Small intestine (tissue), 7 donors: ENCODE results near the gene CLPTM1L. TPM values are rescaled to one million over a fixed set of nuclear protein-coding genes. Genes with fewer than 3 reads are reported as not detected.

Experiments
- DNase-seq, 2 donors: peaks; one replicate each; pipeline versions ENCODE4 v3.0.0 to v3.0.0-alpha.2; 2013
- FAIRE-seq: peaks from 2 replicates; lab custom pipeline; 2012; peaks lifted over from hg19 to GRCh38; lab: Jason Lieb, UNC
- H3K27ac ChIP-seq, 3 donors: one replicate each; pipeline ENCODE4 v1.5.1; 2013; ENCODE audit warnings: low read length in 2 of 3, mild to moderate bottlenecking in 2 of 3, control low read depth in 1 of 3, inconsistent platforms in 1 of 3, low read depth in 1 of 3, moderate library complexity in 1 of 3
- H3K27me3 ChIP-seq, 3 donors: one replicate each; pipeline ENCODE4 v1.6.1; 2013; ENCODE audit warnings: low read length in 3 of 3, inconsistent platforms in 1 of 3; ENCODE audit not compliant: control insufficient read depth in 3 of 3, insufficient read depth in 3 of 3
- H3K36me3 ChIP-seq, 3 donors: one replicate each; pipeline ENCODE4 v1.6.1; 2013; ENCODE audit warnings: low read length in 3 of 3, inconsistent platforms in 1 of 3, low read depth in 1 of 3, mild to moderate bottlenecking in 1 of 3, moderate library complexity in 1 of 3; ENCODE audit not compliant: control insufficient read depth in 3 of 3, insufficient read depth in 2 of 3
- H3K4me1 ChIP-seq, 3 donors: one replicate each; pipeline ENCODE4 v1.6.1; 2013; ENCODE audit warnings: low read length in 2 of 3, inconsistent platforms in 1 of 3, low read depth in 1 of 3, mild to moderate bottlenecking in 1 of 3, moderate library complexity in 1 of 3; ENCODE audit not compliant: control insufficient read depth in 3 of 3, insufficient read depth in 2 of 3
- H3K4me3 ChIP-seq, 3 donors: one replicate each; pipeline ENCODE4 v1.5.1; 2013; ENCODE audit warnings: low read length in 3 of 3, control low read depth in 1 of 3, inconsistent platforms in 1 of 3, low read depth in 1 of 3, mild to moderate bottlenecking in 1 of 3, moderate library complexity in 1 of 3
- H3K9me3 ChIP-seq, 2 donors: one replicate each; pipeline ENCODE4 v1.6.1; 2013; ENCODE audit warnings: low read depth in 1 of 2, low read length in 1 of 2; ENCODE audit not compliant: control insufficient read depth in 2 of 2, insufficient read depth in 1 of 2
- WGBS, 3 donors: extraction: QIAGEN DNeasy Blood & Tissue Kit; methylation state at CpG; one replicate each; pipeline ENCODE4 v1.1.7; 2013; 5-methylcytosine and 5-hydroxymethylcytosine counted together
- polyA plus RNA-seq, 4 donors: library from polyadenylated mRNA; stranded (reverse) in 3 of 4; unstranded in 1 of 4; fragments of 200-250 nt in 3 of 4; fragments of 120-200 nt in 1 of 4; gene quantifications; one replicate each; pipeline versions ENCODE4 v1.2.1 to v1.2.3, GENCODE V29; 2013
- donor health status: healthy with polysubstance abuse.
- donor health status: control.
- donor health status: control.
- donor health status: Bipolar disorder and iron deficiency.
- donor health status: healthy.

CLPTM1L gene
- polyA plus RNA-seq, 4 donors = 45.8 to 99.7 (median 75.6) TPM

DNA sequence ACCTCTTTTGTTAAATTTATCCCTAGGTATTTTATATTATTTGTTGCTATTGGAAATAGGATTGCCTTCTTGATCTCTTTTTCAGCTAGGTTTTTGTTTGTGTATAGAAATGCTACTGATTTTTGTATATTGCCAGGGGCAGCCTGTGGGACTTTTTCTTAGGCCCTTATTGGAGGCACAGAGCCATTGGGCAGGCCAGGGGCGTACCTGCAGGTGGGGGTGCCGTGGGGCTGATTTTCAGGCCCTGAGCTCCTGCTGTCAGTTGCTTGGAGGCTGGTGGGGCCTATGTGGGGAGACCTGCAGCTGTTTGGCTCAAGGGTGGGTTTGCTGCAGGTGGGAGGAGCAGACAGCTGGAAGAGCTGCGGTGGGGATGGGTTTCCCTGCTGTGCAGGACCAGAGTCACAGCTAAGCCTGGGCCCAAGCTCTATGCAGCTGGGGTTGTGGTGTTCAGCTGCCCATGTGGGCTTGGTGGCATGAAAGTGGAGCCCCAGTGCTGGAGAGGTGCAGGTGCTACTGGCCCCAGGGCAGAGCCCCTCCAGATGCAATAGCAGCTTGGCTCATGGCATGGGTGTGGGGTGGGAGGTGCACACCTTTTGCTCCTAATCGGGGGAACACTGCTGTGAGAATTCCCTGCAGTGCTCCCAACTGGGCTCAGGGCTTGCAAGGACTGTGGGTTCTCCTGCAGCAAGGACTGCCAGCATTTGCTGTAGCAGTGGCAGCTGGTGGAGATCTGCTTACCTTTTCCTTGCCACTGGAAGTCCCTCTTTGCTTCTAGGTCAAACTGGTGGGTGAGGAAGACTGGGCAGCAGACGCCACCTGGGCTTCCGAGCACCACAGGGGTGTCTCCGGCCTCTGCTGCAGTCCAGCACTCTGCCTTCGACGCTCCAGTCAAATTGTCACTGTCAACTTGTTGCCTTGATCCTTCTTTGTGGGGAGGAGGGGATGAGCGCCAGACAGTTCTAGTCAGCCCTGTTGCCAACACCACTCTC lies 7.6 kb upstream of the CLPTM1L start:
- no peak for FAIRE-seq
- WGBS, 3 donors = 75 to 88% (median 79%) methylated on average over 10 of the region's 10 CpGs
- Histone ChIP-seq H3K36me3 (no peaks in the 10 kb centered on the region), H3K4me3 (no peak overlapping the region), H3K4me1 (peaks cover 0 to 11% (median 0%) of the 10 kb centered on the region in 3 donors), H3K27ac (no peak overlapping the region), H3K27me3 (peaks cover 0 to 4% (median 4%) of the 10 kb centered on the region in 3 donors), H3K9me3 (no peaks in the 10 kb centered on the region)
- no peak for DNase-seq

DNA sequence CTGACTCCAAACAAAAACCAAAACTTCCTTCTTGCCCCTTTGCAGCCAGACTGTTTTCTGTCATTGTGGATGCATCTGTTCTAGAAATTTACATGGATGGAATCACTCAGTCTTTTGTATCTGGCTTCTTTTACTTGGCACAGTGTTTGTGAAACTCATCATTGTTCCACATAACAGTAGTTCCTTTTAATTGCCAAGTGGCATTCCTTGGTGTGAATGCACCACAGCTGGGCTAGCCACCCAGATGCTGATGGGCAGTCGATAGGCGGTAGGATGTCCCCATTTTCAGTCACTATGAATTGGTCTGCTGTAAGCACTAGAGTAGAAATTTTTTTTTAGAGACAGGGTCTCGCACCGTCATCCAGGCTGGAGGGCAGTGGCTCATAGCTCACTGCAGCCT lies 6.3 kb upstream of the CLPTM1L start:
- WGBS, 3 donors = 79 to 91% (median 79%) methylated on average over 4 of the region's 4 CpGs
- Histone ChIP-seq H3K9me3 (no peaks in the 10 kb centered on the region), H3K4me1 (peaks cover 0 to 13% (median 0%) of the 10 kb centered on the region in 3 donors), H3K27ac (no peak overlapping the region), H3K36me3 (peaks cover 0 to 3% (median 0%) of the 10 kb centered on the region in 3 donors), H3K4me3 (no peak overlapping the region), H3K27me3 (peaks cover 0 to under 1% (median 0%) of the 10 kb centered on the region in 3 donors)
- DNase-seq (no peak), FAIRE-seq (no peak)

DNA sequence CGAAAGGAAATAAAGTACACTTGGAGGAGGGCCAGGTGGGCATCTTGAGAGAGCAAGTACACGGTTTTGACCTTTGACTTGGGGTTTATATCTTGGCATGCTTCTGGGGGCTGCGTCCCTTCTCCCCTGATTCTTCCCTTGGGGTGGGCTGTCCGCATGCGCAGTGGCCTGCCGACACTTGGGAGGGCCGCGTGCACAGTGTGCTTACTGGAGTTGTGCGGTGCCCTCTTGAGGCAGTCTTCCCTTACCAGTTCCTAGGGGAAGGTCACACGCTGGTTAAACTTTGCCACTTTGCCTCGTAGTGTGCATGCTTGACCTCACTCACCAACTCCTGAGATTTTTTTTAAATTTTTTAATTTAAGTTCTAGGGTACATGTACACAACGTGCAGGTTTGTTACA lies 4.3 kb upstream of the CLPTM1L start:
- no peak overlapping the region for H3K27ac ChIP-seq
- FAIRE-seq (no peak), DNase-seq (no peak)
- WGBS, 3 donors = 14 to 39% (median 24%) methylated on average over 12 of the region's 12 CpGs
- no peaks in the 10 kb centered on the region for H3K9me3 ChIP-seq
- no peaks in the 10 kb centered on the region for H3K27me3 ChIP-seq
- peaks cover 0 to 22% (median 4%) of the 10 kb centered on the region in 3 donors for H3K4me1 ChIP-seq
- H3K4me3 ChIP-seq = no peak overlapping the region
- peaks cover 0 to 3% (median 0%) of the 10 kb centered on the region in 3 donors for H3K36me3 ChIP-seq

DNA sequence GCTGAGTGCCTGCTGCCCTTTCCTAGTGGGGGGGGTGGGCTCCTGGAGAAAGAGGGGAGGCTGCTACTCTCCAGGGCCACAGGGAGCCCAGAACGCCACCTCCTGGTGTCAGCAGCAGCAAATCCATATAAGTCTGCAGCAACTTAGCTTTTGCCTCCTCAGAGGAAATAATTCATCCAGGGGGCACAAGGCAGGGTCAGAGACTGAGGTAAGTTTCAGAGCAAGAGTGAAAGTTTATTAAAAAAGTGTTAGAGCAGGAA lies 4.0 kb upstream of the CLPTM1L start:
- Histone ChIP-seq H3K27ac (no peak overlapping the region), H3K36me3 (peaks cover 0 to 3% (median 0%) of the 10 kb centered on the region in 3 donors), H3K4me3 (no peak overlapping the region), H3K9me3 (no peaks in the 10 kb centered on the region), H3K27me3 (no peaks in the 10 kb centered on the region), H3K4me1 (peaks cover 0 to 22% (median 4%) of the 10 kb centered on the region in 3 donors)
- 64 to 75% (median 71%) methylated on average over 1 of the region's 1 CpG for WGBS, 3 donors
- DNase-seq (no peak), FAIRE-seq (no peak)

DNA sequence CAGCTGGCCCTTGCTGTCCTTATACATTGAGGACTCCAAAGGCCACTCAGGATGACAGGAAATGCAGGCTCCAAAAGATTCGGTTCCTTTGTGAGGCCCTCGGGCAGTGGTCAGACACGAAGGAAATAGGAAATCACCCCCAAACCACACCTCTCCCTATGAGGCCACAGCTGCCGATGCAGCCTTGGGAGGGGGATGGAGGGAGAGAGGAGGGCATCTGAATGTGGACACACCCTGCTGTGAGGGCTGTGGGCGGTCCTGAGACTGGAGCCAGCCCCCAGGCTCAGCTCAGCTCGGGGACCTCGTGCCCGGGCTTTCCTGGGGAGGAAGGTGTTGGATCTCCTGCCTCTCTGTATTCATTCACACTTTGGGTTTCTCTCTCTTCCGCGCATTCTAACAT lies 2.7 kb upstream of the CLPTM1L start:
- peaks cover 0 to 27% (median 4%) of the 10 kb centered on the region in 3 donors for H3K4me1 ChIP-seq
- H3K4me3 ChIP-seq = no peak overlapping the region
- H3K27ac ChIP-seq = no peak overlapping the region
- H3K36me3 ChIP-seq = peaks cover under 1 to 14% (median 3%) of the 10 kb centered on the region in 3 donors
- no peaks in the 10 kb centered on the region for H3K9me3 ChIP-seq
- no peaks in the 10 kb centered on the region for H3K27me3 ChIP-seq
- 47 to 70% (median 55%) methylated on average over 9 to 10 of the region's 10 CpGs for WGBS, 3 donors
- DNase-seq = no peak
- FAIRE-seq = no peak

DNA sequence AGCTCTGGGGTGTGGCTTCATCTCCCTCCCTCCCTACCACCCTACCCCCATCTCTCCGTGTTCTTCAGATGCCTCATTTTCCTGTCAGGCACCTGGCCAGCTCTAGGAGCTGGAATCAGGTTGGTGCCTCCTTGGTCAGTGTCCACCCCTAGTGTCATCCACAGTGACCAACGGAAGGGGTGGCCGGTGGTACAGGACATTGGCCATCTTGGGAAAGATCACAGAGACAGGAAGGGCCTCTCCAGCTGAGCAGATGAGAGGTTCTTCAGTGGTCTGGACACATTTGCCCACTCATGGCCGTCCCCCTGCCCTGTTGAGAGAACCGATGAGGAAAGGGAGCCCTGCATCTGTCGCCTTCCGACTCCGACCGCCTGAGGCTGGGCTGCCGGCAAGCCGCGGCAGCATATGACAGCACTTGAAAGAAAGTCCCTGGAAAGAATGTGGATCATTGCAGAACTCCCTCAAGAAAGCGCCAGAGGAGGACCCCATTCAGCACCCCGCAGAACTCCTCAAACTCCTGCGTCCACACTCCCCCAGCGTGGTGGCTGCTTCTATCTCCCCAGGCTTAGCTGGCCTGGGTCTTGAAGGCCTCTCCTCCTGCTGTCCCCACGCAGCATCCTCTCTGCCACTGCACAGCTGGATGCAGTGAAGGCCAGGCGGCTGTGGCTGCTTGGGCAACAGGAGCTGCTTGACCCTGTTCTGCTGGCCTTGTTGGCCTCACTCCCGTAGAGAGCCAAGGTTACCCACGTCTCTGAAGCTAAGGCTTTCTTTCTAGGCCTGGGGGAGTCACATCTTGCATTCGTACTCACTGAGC lies 1.9 kb upstream of the CLPTM1L start:
- Histone ChIP-seq H3K27ac (no peak overlapping the region), H3K36me3 (peaks cover 3 to 21% (median 4%) of the 10 kb centered on the region in 3 donors), H3K4me3 (no peak overlapping the region), H3K27me3 (no peaks in the 10 kb centered on the region), H3K9me3 (no peaks in the 10 kb centered on the region), H3K4me1 (peaks cover 0 to 27% (median 4%) of the 10 kb centered on the region in 3 donors)
- FAIRE-seq = no peak
- DNase-seq = no peak
- WGBS, 3 donors = 86 to 89% (median 88%) methylated on average over 21 of the region's 21 CpGs

DNA sequence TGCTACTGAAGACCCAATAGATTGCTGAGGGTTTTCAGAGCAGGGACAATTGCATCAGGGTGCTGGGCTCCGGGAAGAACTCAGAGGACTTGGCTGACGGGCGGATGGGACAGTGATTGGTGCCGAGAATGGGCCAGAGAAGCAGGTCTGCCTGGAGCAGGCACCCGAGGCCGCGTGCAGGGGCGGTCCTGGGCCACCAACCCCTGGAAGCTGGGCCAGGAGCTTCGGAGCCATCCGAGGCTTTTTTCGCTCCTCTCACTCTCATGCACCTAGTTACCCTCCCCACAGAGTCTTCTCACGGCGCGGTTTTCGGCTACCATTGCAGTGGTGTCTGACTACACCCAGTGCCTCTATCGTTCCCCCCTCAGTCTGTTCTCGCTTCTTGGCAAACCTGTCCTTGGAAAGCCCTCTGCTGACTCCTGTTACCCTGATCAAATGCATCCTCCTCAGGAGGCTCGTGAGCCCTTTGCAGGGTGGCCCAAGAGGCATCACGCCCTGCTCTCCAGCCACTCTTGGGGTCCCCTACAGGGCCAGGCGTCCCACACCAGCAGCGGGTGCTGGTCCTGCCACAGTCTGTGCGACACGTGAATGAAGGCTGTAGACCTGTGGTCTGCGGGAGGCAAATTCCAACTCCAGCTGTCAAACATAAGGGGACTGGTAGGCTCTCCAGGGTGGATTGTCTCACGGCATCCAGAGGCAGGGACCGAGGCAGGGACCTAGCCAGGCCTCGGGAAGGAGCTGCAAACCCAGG lies 1.2 kb upstream of the CLPTM1L start:
- 67 to 80% (median 77%) methylated on average over 26 to 27 of the region's 27 CpGs for WGBS, 3 donors
- Histone ChIP-seq H3K4me3 (peak overlapping the region in 2 of 3 donors; percentile 80 to 97), H3K27me3 (no peaks in the 10 kb centered on the region), H3K36me3 (peaks cover 3 to 29% (median 4%) of the 10 kb centered on the region in 3 donors), H3K27ac (peak overlapping the region in 1 of 3 donors; percentile 25), H3K9me3 (no peaks in the 10 kb centered on the region), H3K4me1 (peaks cover 0 to 27% (median 4%) of the 10 kb centered on the region in 3 donors)
- DNase-seq (no peak), FAIRE-seq (no peak)
